ENCODE results near the gene MPO.

DNA sequence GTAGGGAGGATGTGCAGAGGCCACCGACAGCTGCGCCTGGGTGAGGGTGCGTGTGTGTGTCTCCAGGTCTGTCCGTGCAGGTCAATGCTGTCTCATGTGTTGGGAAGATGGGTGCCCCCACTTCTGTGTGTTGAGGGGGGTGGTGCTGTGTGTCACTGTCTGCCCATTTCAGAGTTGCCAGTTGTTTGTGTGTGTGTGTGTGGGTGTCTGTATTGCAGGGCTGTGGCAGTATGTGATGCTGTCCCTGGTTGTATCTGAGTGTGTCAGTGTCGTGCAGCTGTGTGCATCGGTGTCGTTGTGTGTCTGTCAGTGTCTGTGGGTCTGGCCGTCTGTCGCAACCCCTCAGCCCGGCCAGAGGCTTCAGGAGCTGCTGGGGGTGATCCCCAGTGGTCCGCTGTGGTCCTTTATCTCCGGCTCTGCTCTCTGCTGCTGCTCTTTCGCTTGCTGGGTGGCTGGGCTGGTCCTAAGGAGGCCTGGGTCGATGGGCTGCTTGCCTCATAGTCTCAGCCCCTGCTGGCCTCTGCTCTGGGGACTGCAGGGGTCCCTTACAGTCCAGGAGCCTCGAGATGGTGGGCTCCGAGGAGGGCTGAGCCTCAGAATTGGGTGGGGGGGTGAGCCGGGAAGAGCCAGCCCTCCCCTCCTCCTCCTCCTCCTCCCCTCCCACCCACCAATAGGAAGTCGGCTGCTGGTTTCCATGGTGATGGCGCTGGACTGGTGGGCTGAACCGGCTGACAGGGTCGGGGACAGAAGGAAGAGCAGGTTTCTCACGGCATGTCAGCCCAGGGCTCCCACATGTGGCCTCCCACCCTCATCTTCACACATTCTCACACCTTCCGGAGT, 47.7 kb upstream of the MPO start, which contains the start of gene TSPOAP1:
- TF ChIP-seq, protein P1, sequence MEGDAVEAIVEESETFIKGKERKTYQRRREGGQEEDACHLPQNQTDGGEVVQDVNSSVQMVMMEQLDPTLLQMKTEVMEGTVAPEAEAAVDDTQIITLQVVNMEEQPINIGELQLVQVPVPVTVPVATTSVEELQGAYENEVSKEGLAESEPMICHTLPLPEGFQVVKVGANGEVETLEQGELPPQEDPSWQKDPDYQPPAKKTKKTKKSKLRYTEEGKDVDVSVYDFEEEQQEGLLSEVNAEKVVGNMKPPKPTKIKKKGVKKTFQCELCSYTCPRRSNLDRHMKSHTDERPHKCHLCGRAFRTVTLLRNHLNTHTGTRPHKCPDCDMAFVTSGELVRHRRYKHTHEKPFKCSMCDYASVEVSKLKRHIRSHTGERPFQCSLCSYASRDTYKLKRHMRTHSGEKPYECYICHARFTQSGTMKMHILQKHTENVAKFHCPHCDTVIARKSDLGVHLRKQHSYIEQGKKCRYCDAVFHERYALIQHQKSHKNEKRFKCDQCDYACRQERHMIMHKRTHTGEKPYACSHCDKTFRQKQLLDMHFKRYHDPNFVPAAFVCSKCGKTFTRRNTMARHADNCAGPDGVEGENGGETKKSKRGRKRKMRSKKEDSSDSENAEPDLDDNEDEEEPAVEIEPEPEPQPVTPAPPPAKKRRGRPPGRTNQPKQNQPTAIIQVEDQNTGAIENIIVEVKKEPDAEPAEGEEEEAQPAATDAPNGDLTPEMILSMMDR (IDR thresholded peaks at IDR 0.05), result no peak
- TF ChIP-seq POLR2A (IDR thresholded peaks at IDR 0.05), result no peak
